ENCODE measurements around the gene AQP1. TPM values are rescaled to one million over a fixed set of nuclear protein-coding genes. Genes with fewer than 3 reads are reported as not detected.

The AQP1 gene
- total and polyA plus RNA-seq, 8 donors = 146 to 450 (median 231) TPM

GRCh38 chr7:30971440-30971839, 59.8 kb downstream of the AQP1 start:
- TF ChIP-seq, protein P1, sequence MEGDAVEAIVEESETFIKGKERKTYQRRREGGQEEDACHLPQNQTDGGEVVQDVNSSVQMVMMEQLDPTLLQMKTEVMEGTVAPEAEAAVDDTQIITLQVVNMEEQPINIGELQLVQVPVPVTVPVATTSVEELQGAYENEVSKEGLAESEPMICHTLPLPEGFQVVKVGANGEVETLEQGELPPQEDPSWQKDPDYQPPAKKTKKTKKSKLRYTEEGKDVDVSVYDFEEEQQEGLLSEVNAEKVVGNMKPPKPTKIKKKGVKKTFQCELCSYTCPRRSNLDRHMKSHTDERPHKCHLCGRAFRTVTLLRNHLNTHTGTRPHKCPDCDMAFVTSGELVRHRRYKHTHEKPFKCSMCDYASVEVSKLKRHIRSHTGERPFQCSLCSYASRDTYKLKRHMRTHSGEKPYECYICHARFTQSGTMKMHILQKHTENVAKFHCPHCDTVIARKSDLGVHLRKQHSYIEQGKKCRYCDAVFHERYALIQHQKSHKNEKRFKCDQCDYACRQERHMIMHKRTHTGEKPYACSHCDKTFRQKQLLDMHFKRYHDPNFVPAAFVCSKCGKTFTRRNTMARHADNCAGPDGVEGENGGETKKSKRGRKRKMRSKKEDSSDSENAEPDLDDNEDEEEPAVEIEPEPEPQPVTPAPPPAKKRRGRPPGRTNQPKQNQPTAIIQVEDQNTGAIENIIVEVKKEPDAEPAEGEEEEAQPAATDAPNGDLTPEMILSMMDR (IDR thresholded peaks at IDR 0.05) = no peak
- Histone ChIP-seq H3K27ac (no peak overlapping the region), H3K27me3 (no peaks in the 10 kb centered on the region), H3K9me3 (no peaks in the 10 kb centered on the region), H3K36me3 (no peaks in the 10 kb centered on the region), H3K4me3 (no peak overlapping the region), H3K4me1 (no peaks in the 10 kb centered on the region)
- FAIRE-seq = no peak
- WGBS, 2 donors = 37 to 48% methylated on average over 3 of the region's 3 CpGs
- intact Hi-C loops (cut with DNase I) = loop anchor here in 1 of 3 donors (10.0 kb wide), 1 partner anchor 177 kb away; no protein-coding TSS in a partner anchor
- ATAC-seq = no peak
- no peak for DNase-seq

- Histone ChIP-seq H3K9me3 (no peaks in the 10 kb centered on the region), H3K36me3 (no peaks in the 10 kb centered on the region), H3K4me3 (no peak overlapping the region), H3K27ac (no peak overlapping the region), H3K4me1 (no peaks in the 10 kb centered on the region), H3K27me3 (no peaks in the 10 kb centered on the region)
- intact Hi-C loops (cut with DNase I) = loop anchor here in 1 of 3 donors (10.0 kb wide), 1 partner anchor 177 kb away; no protein-coding TSS in a partner anchor
- FAIRE-seq (no peak), ATAC-seq (no peak), DNase-seq (peak in 1 of 6 donors; percentile 39)
- WGBS, 2 donors = 52 to 64% methylated on average over 15 of the region's 15 CpGs
- TF ChIP-seq, protein P1 (IDR thresholded peaks at IDR 0.05) = no peak
Measured at GRCh38 chr7:30971840-30972563, 60.3 kb downstream of the AQP1 start.

- no peak overlapping the region for H3K4me3 ChIP-seq
- intact Hi-C loops (cut with DNase I) = loop anchor here in 1 of 3 donors (10.0 kb wide), 1 partner anchor 178 kb away; no protein-coding TSS in a partner anchor
- ATAC-seq (no peak), FAIRE-seq (no peak), DNase-seq (peak in 1 of 6 donors; percentile 39)
- H3K36me3 ChIP-seq = no peaks in the 10 kb centered on the region
- 48 to 54% methylated on average over 3 of the region's 3 CpGs for WGBS, 2 donors
- TF ChIP-seq, protein P1 (IDR thresholded peaks at IDR 0.05) = no peak
- H3K4me1 ChIP-seq = no peaks in the 10 kb centered on the region
- no peaks in the 10 kb centered on the region for H3K27me3 ChIP-seq
- H3K9me3 ChIP-seq = no peaks in the 10 kb centered on the region
- H3K27ac ChIP-seq = no peak overlapping the region
Measured at GRCh38 chr7:30973292-30973691, 61.6 kb downstream of the AQP1 start.

DNA sequence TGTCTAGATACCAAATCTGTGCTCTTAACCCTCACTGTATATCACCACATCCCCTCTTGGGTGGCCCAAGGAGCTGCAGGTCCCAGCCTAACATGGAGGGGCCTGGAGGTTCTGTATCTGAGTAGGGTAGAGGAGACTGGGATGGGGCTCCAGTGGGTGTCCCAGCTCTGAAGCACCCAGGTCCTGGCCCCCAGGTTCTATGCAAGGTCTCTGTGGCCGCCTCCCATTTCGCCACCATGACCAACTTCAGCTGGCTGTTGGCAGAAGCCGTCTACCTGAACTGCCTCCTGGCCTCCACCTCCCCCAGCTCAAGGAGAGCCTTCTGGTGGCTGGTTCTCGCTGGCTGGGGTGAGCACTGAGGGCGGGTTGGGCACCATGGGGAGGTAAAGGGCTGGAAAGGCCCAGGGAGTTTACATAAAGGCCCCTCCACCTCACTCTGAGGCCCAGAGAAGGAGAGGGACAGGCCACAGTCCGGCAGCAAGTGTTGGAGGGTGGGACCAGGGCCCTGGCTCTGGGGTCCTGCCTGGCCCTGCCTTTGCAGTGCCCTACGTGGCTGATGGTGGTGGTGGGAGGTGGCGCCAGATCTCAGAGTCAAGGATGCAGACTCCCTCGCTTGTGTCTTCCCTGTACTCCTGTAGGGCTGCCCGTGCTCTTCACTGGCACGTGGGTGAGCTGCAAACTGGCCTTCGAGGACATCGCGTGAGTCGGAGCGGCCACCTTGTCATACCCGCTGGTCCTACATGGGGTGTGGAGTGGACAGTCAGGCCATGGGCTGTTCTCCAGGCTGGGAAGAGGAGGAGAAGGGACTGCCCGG, 62.3 kb downstream of the AQP1 start:
- Histone ChIP-seq H3K4me1 (no peaks in the 10 kb centered on the region), H3K9me3 (no peaks in the 10 kb centered on the region), H3K36me3 (no peaks in the 10 kb centered on the region), H3K4me3 (no peak overlapping the region), H3K27ac (peak overlapping the region in 2 of 4 donors; percentile 41 to 64), H3K27me3 (no peaks in the 10 kb centered on the region)
- no peak for FAIRE-seq
- ATAC-seq = no peak
- DNase-seq = peak in 2 of 6 donors; percentile 60
- intact Hi-C loops (cut with DNase I) = loop anchor here in 1 of 3 donors (10.0 kb wide), 1 partner anchor 179 kb away; no protein-coding TSS in a partner anchor
- WGBS, 2 donors = 82 to 90% methylated on average over 18 of the region's 18 CpGs
- TF ChIP-seq, protein P1 (IDR thresholded peaks at IDR 0.05) = no peak
